Measurements from ENCODE around the gene TRAPPC5.

The TRAPPC5 gene

DNA sequence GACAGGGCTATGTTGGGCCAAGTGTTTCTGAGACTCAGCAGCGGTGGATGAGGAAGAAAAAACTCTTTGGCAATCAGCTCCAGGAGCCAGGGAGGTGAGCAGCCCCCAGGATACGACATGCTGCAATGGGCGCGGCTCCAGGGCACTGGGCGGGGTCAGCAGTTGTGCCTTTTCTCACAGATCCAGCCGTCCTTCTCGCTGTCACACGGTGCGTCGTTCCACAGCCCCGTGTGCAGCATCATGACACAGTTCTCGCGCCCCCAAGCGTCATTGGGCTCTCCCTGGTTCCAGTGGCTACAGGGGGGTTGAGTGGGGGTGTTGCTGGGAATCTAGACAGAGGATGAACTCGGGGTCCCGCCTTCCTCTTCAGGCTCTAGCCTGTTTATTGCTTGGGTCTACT lies 48.6 kb downstream of the TRAPPC5 start:
- no peak for TF ChIP-seq ZFX (IDR thresholded peaks at IDR 0.05)
- TF ChIP-seq, protein P1, sequence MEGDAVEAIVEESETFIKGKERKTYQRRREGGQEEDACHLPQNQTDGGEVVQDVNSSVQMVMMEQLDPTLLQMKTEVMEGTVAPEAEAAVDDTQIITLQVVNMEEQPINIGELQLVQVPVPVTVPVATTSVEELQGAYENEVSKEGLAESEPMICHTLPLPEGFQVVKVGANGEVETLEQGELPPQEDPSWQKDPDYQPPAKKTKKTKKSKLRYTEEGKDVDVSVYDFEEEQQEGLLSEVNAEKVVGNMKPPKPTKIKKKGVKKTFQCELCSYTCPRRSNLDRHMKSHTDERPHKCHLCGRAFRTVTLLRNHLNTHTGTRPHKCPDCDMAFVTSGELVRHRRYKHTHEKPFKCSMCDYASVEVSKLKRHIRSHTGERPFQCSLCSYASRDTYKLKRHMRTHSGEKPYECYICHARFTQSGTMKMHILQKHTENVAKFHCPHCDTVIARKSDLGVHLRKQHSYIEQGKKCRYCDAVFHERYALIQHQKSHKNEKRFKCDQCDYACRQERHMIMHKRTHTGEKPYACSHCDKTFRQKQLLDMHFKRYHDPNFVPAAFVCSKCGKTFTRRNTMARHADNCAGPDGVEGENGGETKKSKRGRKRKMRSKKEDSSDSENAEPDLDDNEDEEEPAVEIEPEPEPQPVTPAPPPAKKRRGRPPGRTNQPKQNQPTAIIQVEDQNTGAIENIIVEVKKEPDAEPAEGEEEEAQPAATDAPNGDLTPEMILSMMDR (conservative IDR thresholded peaks at IDR 0.05), result no peak
- no peak overlapping the region for H3K27ac ChIP-seq

DNA sequence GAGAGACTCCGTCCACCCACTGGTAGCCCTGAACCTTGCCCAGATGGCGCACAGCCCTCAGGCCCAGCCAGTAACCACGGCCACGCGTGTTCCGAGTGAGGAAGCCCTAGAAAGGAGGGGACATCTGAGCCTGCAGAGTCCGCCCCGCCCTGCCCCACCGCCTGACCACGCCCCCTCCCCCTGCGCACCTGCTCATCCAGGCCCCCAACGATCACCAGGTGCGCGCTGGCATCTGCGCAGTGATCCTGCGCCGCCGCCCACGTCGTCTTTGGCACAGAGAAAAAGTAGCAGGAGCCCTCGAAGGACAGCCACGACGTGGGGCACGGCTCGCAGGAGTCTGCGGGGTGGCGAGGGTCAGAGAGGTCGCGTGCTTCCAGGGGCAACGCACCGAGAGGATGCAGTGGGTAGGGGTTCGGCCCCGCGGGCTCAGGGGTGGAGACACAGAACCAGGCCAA lies 49.2 kb downstream of the TRAPPC5 start:
- TF ChIP-seq, protein P1 (conservative IDR thresholded peaks at IDR 0.05), result no peak
- no peak for TF ChIP-seq ZFX (IDR thresholded peaks at IDR 0.05)
- no peak overlapping the region for H3K27ac ChIP-seq

DNA sequence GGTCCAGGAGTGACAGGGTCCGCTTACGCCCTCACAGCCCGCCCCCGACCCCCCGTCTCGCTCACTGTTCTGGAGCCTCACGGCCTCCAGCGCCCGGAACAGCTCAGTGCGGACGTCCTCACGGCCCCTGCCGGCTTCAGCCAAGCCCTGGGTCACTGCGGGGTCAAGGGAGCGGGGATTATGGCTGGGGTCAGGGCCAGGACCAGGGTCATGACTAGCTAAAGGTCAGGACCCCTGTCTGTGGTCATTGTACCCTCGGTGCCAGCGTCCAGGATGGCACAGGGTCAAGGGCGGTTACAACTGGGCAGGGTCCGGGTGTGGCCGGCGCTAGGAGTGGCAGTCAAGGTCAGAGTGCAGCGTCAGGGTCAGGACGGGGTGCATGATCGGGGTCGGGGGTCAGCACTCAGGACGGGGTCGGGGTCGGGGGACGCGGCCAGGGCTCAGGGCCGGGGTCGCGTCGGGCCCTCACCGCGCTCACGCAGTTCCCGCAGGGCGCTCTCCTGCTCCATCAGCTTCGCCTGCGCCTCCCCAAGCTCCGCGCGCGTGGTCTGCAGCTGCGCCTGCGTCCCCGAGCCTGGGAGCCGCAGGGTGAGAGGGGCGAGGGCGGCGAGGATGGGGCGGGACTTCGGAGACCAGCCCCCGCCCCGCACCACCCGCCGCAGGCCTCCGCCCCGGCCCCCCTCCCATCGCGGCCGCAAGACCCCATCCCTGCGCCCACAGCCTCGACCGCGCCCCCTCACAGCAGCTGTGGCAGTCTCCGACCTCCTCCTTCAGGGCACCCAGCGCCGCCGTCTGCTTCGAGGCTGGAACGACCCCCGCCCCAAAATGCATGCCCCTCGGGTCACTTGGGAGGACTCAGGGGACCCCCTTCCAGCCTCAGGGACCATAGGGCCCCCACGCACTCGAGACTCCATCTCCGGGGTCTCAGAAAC lies 49.9 kb downstream of the TRAPPC5 start:
- TF ChIP-seq, protein P1 (conservative IDR thresholded peaks at IDR 0.05), result no peak
- TF ChIP-seq ZFX (IDR thresholded peaks at IDR 0.05), result no peak
- H3K27ac ChIP-seq, result no peak overlapping the region

DNA sequence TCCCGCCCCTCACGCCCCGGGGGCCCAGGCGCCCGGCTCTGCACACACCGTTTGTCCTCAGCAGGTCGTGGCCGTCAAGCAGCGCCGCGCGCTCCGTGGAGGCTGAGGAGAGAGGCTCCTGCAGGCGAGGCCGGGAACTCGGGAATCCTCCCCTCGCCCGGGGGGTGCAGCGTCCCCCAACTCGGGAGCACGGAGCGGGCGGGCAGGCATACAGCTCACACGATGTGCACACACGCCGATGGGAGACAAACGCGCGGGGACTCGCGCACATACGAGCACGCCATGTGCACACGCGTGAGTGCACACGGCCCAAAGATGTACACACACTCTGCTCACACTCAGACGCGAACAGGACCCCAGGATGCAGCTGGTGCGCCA lies 50.6 kb downstream of the TRAPPC5 start:
- no peak for TF ChIP-seq ZFX (IDR thresholded peaks at IDR 0.05)
- no peak overlapping the region for H3K27ac ChIP-seq

DNA sequence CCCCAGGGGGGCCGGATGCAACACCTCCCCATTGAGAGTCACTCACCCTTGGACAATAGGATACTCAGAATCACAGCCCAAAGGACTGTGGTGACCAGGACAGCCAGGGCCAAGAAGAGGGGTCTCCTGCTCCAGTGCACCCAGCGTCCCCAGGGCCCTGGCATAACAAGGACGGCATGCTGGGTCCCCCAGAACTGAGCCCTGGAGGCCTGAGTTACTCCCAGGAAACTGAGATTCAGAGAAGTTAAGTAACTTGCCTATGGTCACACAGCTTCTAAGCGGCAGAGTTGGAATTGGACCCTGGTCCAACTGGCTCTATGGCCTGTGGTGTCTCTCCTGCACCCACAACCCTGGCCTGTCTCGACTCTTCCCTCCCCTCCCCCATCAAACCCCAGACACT lies 51.0 kb downstream of the TRAPPC5 start:
- H3K27ac ChIP-seq, result no peak overlapping the region
- TF ChIP-seq, protein P1 (conservative IDR thresholded peaks at IDR 0.05), result no peak
- no peak for TF ChIP-seq ZFX (IDR thresholded peaks at IDR 0.05)

DNA sequence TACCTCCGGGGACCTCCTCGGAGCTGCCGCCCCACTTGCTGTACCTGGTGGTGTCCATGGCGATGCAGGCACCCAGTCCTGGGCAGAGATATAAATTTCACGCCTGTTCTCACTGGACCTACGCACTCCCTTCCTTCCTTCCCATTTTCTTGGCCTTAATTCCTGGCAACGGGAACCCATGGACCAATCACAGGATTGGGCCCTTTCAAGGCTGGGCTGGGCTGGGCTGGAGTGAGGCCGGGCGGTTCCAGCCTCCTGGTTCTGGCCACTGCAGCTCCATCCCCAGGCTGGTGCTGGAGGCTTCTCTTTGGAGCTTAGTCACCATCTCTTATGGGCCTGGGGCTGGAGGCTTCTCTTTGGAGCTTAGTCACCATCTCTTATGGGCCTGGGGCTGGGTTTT lies 51.4 kb downstream of the TRAPPC5 start, which contains the start of gene CLEC4G:
Gene CLEC4G, minus strand, starts transcription at position 66 of the 400 bp plus-strand sequence. Its CDS starts 8 bp downstream, at position 58.
- H3K27ac ChIP-seq, result no peak within 1 kb of the TSS
- TF ChIP-seq, protein P1 (conservative IDR thresholded peaks at IDR 0.05), result no peak
- no peak for TF ChIP-seq ZFX (IDR thresholded peaks at IDR 0.05)

DNA sequence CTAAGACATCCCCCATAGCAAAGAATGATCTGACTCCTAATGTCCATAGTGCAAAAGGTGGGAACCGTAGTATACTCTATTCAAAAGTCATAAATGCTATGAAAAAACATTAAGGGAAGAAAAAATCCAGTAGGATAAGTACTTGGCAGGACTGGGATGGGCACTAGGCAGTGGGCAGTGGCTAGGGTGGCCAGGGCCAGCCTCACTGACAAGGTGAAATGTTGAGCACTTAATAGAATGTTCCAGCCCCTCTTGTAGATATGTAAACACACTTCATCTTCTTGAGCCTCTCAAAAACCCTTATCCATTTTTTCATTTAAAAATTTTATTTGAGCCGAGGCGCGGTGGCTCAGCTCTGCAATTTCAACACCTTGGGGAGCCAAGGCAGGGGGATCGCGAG lies 52.7 kb downstream of the TRAPPC5 start:
- H3K27ac ChIP-seq, result no peak overlapping the region
- no peak for TF ChIP-seq ZFX (IDR thresholded peaks at IDR 0.05)
- TF ChIP-seq, protein P1 (conservative IDR thresholded peaks at IDR 0.05), result no peak
